Measurements from ENCODE around the gene TEX22.

TEX22 gene

DNA sequence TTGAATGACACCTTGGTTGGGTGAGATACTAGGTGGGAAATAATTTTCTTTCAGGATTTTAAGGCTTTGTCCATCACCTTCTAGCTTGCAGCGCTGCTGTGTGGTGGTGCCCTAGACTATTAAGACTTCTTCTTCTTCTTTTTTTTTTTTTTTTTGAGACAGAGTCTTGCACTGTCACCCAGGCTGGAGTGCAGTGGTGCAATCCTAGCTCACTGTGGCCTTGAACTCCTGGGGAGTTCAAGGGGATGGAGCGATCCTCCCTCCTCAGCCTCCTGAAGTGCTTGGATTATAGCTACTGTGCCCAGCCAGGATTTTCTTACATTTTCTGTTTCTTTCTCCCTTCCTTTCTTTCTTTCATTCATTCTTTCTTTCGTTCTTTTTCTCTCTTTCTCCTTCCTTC, 11.0 kb downstream of the TEX22 start:
- no peak for DNase-seq

DNA sequence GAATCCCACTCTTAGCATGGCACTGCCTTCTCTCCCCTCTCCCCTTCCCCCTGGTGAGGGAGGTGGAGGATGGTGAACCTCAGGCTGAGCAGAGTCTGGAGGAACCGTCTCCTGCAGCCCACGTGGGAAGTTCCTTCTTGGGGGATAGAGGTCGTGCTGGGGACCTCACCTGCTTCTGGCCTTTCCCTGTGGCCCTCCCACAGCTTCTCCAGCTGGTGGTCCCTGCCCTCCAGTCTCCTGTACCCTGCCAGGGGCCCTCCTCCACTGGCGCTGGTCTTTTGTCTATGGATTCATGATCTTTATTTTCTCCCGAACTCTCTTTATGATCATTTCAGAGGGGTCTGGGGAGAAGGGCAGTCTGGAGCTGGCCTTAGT, 12.3 kb downstream of the TEX22 start:
- DNase-seq: no peak

DNA sequence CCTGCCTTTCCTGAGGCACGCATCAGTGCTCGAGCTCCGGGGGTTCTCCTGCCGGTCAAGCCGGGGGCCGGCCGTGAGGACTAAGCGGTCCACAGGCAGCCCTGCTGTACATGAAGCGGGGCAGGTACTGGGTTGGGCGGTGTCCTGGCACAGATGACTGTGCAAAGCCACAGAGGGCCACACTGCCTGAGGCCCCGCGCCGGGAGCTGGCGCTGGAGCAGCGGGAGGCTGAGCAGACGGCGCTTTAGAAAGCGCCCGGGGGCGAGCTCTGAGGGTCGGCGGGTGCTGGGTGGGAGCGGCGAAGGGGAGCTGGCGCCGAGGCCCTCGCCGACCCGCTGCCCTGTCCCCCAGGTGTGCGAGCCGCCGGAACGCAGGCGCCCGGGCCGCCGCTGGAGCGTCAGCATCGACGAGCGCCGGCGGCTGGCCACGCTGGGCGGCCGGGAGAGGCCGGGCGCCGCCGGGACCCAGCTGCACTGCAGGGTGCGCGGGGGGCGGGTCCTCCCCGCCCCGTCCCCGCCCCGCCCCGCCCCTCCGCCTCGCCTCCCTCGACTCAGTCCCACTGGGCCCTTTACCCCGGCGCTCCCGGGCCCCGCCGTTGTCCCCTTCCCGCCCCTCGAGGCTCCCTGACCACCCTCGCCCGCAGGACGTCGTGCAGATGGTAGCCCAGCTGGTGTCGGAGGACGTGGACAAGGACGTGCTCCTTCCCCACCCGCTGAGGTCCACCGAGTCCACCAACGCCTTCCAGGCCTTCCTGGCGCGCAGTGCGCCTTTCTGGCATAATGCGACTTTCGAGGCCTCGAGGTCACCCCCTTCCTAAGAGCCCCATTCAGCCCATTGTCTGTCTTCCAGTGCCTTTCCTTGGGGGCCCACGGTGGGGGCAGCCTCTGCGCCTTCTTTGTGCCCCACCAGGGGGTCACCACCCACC, 12.9 kb downstream of the TEX22 start:
- no peak for DNase-seq

DNA sequence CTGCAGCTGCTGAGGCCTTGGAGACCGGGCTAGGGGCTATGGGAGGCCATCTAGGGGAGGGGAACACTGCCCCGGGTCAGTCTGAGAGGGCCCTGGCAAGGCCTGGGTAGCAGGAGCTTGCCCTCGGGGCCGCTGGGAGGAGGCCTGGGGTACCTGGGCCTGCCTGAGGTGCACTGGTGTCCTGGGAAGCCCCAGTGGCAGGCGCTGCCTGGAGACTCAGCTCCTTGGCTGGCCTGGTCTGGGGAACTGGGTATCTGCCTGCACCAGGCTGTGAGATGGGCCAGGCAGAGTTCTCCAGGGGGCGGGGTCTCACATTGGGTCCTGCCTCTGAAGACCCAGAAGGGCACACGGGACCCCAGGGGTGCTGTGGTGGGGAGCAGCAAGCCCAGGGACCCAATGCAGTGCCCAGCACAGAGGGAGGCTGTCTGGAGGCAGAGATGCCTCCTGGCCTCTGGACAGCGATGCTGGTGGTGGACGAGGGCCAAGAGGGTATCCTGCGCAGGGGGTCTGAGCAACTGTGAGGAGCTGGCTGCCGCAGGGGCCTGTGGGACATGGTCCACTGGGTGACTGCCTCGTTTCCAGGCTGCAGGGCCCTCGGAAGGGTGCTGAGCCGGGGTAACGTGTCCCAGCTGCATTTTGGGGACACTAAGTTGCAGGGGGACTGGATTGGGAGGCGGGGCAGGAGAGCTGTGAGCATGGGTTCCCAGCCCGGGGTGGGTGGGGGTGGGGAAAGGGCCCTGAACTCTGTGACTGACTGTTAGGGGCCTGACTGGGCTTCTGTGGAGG, 13.8 kb downstream of the TEX22 start:
- no peak for DNase-seq

DNA sequence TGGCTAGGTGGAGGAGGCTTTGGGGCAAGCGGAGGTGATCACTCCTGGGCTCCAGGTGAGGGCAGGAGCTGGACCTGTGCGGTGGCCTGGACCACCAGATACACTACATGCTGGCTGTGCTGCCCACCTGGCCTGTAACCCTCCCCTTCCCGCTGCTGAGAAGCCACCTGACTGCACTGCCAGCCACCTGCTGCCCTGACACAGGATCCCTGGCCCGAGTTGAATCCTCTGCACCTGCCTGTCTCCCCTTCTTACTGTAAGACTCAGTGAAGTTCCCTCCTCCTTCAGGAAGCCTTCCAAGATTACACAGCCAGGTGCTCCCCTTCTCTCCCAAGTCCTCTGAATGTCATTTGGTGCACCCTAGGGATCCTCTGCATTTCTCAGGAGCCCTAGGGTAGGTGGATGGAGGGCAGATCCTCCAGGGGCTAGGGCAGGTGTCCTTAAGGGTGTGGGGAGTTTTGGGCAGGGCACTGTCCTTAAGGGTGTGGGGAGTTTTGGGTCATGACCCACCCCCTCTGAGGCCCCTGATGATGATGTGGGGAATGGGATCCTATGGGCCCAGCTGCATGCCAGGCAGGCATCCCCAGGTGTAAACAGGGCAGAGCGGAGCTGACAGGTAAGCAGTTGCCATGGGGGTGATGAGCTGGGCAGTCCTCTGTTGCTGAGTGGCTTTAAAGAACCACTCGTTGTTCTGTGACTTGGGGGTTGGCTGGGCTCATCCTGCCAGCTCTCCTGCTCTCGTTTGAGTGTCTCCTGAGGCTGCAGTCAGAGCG, 14.6 kb downstream of the TEX22 start:
- DNase-seq: no peak

DNA sequence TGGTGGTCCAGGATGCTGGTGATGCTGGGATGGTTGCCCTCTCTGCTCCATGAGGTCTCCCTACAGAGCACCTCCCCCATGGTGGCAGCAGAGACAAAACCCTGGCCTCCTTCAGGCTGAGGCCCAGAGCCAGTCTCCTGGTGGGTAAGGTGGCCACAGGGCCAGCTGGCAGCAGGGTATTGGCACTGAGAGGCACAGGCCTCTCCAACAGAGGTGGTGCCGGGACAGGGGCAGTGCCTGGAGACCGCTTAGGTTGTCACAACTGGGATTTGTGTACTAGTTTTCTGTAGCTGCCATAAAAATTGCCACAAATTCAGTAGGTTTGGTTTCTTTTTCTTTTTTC, 15.2 kb downstream of the TEX22 start:
- DNase-seq: no peak

DNA sequence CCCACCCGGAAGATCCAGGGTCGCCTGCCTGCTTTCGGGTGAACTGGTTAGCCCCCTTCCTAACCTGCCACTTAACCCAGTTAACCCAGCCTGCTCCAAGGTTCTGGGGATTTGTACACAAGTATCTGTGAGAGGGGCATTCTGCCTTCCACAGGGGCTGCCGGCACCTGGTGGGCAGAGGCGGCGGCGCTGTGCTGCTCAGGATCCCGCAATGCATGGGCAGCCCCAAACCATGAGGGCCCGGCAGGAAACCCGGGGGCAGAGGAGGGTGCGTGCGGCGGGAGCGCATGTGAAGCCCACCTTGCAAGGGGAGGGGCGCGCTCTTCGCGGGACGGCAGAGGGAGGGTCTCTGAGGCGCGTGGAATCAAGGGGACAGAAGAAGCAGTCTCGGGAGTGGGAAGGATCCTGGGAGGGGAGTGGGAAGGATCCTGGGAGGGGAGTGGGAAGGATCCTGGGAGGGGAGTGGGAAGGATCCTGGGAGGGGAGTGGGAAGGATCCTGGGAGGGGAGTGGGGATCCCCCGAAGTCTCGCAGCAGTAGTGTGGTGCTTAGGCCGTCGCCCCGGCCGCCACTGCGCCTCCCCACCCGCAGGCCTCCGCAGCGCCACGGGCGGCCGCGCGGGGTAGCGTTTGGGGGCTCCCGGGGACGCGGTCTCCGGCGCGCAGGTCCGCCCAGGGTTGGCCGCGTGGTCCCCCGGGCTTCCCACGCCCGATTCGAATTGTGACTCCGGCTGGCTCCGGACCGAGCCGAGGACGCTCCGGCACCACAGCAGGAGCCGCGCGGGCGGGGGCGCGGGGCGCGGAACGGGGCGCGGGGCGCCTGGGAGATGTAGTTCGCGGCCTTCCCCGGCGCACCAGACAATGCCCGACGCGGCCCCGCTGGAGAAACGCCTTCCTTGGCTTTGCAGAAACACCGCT, 16.4 kb downstream of the TEX22 start:
- DNase-seq: peak; percentile 57

DNA sequence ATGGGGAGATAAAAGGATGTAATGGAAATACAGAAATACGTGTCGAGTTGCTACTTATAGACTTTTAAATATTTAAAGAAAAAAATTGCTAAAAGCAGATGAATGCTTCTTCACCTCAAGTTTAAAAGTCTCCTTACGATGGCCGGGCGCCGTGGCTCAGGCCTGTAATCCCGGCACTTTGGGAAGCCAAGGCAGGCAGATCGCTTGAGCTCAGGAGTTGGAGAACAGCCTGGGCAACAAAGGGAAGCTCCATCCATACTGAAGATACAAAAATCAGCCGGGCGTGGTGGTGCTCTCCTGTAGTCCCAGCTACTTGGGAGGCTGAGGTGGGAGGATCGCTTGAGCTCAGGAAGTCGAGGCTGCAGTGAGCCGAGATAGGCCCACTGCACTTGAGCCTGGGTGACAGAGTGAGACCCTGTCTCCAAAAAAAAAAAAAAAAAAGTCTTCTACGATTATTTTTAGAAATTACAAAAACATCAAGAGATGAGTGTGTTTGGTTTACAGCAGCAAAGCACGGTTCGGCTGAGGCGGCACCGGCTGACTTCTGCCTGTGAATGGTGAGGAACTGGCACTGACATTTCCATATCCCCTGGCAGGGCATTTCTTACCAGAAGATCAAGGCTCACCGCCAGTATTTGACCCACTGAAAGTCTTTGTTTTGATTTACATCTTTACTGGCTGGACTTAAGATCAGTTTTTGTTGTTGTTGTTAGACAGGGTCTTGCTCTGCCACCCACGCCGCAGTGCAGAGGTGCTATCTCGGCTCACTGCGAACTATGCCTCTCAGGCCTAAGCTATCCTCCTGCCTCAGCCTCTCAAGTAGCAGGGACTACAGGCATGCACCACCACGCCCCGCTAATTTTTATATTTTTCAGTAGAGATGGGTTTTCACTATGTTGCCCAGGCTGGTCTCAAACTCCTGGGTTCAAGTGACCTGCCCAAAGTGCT, 17.4 kb downstream of the TEX22 start:
- no peak for DNase-seq

DNA sequence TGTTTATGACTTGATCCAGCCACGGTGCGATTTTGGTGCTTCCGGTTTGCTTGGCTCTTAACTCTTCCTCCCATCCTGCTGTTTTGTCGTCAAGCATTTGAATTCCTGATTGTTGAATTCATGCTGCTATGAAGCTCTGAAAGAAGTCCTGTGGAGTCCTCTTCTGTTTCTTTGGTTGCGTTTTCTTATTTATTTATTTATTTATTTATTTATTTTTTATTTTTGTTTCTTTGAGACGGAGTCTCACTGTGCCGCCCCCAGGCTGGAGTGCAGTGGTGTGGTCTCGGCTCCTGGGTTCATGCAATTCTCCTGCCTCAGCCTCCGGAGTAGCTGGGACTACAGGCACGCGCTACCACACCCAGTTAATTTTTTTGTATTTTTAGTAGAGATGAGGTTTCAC, 18.3 kb downstream of the TEX22 start:
- DNase-seq: no peak

DNA sequence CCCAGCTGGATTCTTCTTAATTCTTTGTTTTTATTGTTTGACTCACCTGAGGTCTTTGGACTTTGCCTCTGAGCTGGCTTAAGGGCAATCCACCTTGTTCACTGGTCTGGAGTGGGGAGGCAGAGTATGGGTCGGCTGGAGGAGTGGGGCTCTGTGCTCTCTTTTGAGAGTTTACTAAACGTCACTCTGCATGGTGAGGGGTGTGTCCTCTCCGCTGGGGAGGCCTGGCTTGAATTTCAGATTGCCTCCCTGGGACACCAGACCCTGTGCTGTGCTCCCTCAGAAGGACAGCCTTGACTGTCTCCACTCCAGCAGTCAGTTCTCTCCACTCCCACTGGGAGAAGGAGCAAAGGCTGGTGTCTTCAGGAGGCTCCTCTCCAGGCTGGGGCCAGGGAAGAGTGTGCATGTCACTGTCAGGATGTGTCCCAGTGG, 19.4 kb downstream of the TEX22 start:
- no peak for DNase-seq

DNA sequence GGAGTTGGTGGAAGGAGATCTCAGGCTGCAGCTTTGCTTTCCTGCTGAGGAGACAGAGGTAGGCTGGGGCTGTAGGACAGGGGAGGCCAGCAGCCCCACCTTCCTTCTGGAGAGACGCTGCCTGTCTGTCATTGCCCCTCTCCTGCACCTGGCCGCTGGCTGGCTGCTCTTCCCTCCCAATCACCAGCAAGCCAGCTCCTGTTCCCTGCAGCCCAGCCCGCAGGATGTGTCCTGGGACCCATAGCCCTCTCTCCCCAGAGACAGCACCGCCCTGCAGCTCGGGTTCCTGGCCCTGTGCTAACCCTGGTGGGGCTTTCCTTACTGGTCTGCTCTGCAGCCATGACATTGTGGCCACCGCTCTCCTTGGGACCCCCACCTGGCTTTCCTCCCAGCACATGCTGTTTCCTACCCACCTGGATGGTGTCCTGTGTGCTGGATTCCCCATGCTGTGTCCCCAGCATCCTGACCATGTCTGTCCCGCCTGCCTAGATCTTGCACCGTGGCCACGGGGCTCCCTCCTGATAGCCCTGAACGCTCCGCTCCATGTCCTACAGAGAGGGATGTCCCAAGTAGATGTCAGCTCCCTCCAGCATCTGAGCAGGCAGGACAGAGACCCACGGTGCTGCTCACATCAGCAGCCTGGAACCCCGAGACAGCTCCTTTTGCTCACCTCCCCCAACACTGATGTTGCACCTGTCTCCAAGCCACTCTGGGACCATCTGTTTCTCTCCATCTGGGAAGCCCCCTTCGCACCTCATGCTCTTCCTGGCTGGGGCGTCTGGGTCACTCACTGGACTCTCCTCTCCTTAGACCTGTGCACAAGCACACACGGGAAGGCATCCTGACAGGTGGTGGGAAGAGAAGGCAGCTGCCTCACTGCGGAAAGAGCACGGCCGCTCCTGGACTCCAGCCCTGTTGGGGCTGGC, 20.2 kb downstream of the TEX22 start:
- no peak for DNase-seq

DNA sequence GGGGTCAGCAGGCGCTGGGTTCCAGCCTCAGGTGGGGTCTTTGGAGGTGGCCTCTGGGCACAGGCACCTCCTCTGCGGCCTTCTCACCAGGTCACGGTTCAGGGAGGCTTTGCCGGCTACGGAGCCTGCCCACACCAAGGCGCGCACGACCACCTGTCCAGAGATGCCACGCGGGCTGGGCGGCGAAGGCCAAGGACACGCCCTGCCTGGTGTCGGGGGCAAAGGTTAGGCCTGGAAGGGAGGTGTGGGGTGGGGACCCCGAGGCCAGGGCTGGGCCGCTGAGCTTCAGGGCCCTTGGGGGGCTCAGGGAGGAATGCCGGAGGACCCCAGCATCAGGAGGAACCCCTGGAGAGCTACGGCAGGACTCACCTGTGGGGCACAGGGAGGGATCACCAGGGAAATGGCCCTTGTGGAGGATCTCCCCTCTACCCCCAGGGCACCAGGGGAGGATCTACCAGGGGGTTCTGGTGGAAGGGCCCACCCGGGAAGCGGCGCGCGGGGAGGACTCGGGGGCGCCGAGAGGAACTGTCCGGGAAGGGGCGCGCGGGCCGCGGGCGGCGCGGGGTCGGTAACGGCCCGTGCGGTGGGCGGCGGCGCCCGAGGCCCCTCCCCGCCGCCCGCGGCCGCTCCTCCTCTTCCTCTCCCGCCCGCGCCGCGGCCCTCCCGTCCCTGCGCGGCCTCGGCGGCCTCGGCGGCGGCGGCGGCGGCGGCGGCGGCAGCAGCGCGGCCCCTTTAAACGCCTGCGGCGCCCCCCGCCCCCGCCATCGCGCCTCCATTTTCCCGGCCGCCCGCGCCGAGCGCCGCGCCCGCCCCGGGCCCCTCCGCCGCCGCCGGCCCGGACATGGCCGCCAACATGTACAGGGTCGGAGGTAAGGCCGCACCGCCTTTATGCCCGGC, 21.1 kb downstream of the TEX22 start, which contains the start of gene MTA1:
TSS of gene MTA1 (plus strand) at position 633 of the 897 bp plus-strand sequence. CDS start at position 842, 209 bp downstream.
- peak; percentile 20 for DNase-seq

DNA sequence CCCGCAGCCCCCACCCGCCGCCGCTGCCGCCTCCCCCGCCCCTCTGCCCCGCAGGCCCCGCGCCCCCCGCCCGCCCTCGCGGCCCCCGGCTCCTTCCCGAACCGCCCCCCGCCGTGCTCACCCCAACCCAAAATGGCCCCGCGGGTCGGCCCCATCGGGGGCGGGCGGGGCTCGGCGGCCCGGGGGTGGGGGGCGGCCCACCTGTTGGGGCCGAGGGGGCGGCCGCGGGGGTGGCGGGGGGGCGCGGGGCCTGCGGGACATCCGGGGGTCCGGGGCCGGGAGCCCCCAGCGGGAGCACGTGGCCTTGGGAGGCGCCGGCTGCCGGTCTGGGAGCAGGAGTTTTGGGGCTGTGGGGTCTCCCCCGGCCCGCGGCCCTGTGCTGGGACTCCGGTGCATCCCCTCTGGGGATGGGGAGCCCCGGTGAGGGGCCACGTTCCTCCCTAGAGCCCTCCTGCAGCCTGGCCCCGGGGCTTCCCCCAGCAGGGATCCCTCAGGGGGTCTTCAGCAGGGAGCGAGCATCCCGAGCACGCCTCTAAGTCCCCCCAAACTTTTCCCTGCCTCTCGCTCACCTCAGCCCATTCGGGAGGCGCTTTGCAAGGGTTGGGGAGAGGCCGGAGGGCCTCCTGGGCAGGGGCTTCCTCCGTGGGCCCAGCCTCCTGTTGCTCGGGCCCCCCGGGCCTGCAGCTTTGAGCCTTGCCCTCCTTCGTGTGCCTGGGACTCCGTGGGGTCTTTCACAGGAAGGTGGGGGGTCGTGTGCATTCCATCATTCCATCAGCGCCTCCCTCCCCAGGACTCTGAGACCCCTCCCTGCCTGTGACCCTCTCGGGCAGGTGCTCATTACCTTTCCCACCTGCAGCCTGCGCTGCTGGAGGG, 22.0 kb downstream of the TEX22 start:
- no peak for DNase-seq

DNA sequence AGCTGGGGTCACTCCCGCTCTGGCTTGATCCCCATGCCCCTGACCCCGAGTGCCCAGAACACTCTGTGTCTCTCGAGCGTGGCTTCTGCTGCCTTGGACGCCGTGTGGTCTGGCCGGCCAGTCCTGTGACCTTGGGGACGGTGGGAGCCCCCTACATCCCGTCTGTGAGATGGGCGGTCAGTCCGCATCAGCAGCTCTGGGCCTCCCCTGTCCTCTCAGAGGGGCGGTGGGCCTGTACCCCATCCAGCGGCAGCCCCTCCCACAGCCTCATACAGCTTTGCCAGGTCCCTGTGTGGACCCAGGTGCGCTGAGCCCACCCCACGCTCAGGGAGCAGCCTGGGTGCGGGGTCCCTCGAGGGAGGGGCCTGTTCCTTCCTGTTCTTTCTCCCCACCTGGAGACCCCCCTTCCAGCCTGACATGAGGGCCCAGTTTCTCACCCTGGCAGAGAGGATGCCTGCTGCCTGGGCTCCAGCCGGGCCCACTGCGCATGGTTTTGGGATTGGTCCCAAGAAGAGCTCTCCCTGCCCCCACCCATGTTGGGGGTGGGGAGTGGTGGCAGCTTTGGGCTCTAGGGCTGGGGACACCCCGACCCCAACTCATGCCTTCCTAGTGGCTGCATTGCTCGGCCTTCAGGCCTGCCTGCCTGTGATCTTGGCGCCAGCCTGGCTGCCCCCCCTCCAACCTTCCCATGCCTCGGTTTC, 22.8 kb downstream of the TEX22 start:
- DNase-seq: no peak

DNA sequence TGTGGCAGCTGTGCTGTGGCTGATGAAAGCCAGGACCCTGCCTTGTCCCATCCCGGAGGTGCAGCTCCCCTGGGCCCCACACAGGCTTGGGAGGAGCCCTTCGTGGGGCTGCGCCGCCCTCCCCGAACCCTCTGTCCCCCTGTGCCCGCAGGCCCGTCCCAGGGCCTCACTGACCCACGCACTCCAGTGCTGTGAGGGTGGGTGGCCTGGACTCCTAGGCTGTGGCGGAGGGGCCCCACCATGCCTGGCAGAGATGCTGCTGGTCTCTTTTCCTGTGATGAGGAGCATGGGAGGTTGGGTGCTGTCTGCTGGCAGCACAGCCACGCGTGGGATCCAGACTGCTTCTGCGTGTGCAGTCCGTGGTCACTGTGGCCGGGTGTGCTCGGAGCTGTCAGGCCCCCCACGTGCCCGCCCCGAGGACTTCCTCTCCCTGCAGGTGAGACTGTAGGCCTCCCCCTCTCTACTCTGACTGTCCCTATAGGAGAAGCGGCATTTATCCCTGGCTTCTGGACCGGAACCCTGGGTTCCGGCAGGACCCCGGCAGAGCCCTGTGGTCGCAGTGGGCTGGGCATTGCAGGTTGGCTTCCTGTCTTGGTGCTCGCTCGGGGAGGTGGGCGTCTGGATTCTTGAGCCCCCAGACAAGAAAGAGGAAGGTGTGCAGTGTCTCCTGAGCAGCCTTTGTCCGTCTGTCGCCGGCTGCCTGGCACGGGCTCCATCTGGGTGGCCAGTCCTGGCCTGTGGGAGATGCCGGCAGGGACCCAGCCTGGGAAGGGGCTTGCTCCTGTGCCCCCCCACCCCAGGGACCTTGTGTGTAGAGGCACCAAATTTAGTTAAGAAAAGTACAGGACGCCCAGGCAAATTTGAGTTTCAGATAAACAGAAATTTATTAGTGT, 23.6 kb downstream of the TEX22 start:
- DNase-seq: no peak
